Esophagus muscularis mucosa (tissue), 3 donors: ENCODE results near the gene STARD5.

Experiments used
- EP300 ChIP-seq: sonication (generic); formaldehyde crosslinking; IDR thresholded peaks from one replicate; pipeline ENCODE4 v1.6.1; 2017; ENCODE audit warnings: antibody characterized with exemption
- TF ChIP-seq, protein P1 (sequence below), 3 experiments: fragments of 200-600 bp in 2 of 3; fragments of 450-650 bp in 1 of 3; sonication (generic) in 2 of 3; IDR thresholded peaks; one replicate each; pipeline ENCODE4 v1.5.1; 2017 to 2019; ENCODE audit warnings: antibody characterized with exemption in 3 of 3, mild to moderate bottlenecking in 2 of 3, moderate library complexity in 1 of 3

DNA sequence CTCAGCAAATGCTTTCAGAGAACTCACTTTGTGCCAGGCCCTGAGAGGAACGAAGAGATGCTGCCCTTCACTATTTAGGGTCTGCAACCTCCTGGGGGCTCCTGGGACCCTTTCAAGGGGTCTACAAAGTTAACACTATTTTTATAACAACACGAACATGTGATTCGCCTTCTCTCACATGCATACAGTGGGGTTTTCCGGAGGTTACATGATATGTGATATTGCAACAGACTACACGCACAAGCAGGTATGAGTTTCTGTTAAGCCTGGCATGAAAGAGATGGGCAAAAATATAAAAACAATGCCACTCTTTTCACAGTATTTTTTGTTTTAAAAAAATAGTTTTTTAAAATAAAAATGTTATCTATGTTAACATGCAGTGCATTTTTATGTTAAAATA, 10.3 kb downstream of the STARD5 start:
- TF ChIP-seq, protein P1, sequence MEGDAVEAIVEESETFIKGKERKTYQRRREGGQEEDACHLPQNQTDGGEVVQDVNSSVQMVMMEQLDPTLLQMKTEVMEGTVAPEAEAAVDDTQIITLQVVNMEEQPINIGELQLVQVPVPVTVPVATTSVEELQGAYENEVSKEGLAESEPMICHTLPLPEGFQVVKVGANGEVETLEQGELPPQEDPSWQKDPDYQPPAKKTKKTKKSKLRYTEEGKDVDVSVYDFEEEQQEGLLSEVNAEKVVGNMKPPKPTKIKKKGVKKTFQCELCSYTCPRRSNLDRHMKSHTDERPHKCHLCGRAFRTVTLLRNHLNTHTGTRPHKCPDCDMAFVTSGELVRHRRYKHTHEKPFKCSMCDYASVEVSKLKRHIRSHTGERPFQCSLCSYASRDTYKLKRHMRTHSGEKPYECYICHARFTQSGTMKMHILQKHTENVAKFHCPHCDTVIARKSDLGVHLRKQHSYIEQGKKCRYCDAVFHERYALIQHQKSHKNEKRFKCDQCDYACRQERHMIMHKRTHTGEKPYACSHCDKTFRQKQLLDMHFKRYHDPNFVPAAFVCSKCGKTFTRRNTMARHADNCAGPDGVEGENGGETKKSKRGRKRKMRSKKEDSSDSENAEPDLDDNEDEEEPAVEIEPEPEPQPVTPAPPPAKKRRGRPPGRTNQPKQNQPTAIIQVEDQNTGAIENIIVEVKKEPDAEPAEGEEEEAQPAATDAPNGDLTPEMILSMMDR (IDR thresholded peaks at IDR 0.05): no peak
- no peak for TF ChIP-seq EP300
